Renal pelvis (tissue), 12 donors: Measurements from ENCODE around the gene IFIT3. TPM values are rescaled to one million over a fixed set of nuclear protein-coding genes. Genes with fewer than 3 reads are reported as not detected.
"Not testable (repeated sequence)": the region's sequence is repeated elsewhere in the genome, so short reads cannot be mapped to it uniquely, and the experiment has no call there.

Experiments used
- DNase-seq: peaks from one replicate; pipeline ENCODE4 v3.0.0-alpha.2; 2013
- long read RNA-seq, 16 experiments: transcript quantifications; one replicate each; lab custom pipeline, GENCODE V29; 2026
- polyA plus RNA-seq, 3 donors: library from polyadenylated mRNA; unstranded; fragments of 120-200 nt; gene quantifications; one replicate each; pipeline ENCODE4 v1.2.1, GENCODE V29; 2013; ENCODE audit not compliant: insufficient read length in 3 of 3

IFIT3 gene, protein sequence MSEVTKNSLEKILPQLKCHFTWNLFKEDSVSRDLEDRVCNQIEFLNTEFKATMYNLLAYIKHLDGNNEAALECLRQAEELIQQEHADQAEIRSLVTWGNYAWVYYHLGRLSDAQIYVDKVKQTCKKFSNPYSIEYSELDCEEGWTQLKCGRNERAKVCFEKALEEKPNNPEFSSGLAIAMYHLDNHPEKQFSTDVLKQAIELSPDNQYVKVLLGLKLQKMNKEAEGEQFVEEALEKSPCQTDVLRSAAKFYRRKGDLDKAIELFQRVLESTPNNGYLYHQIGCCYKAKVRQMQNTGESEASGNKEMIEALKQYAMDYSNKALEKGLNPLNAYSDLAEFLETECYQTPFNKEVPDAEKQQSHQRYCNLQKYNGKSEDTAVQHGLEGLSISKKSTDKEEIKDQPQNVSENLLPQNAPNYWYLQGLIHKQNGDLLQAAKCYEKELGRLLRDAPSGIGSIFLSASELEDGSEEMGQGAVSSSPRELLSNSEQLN
- polyA plus RNA-seq = 10 to 100 TPM; 10.5 to 14.8 (median 11.0) TPM
- long read RNA-seq, donor 1, transcript IFIT3-202 (2 exons, 2,496 nt) = major isoform, 5 of 5 reads
- long read RNA-seq, donor 1, partial matches to known transcripts = 0 of 5 reads
- long read RNA-seq, donor 1, other reads (novel, unspliced or antisense) = 0 of 5 reads
- long read RNA-seq, donor 2, partial matches to known transcripts = 0 of 6 reads
- long read RNA-seq, donor 2, other reads (novel, unspliced or antisense) = 0 of 6 reads
- long read RNA-seq, donor 3, partial matches to known transcripts = 0 of 4 reads
- long read RNA-seq, donor 3, other reads (novel, unspliced or antisense) = 0 of 4 reads
- long read RNA-seq, donor 4, partial matches to known transcripts = 0 of 4 reads
- long read RNA-seq, donor 4, other reads (novel, unspliced or antisense) = 0 of 4 reads
- long read RNA-seq, donor 5, partial matches to known transcripts = 0 of 1 reads
- long read RNA-seq, donor 5, other reads (novel, unspliced or antisense) = 0 of 1 reads
- long read RNA-seq, donor 6, partial matches to known transcripts = 0 of 4 reads
- long read RNA-seq, donor 6, other reads (novel, unspliced or antisense) = 0 of 4 reads
- long read RNA-seq, donor 7, transcript IFIT3-202 (2 exons, 2,496 nt) = major isoform, 5 of 6 reads
- long read RNA-seq, donor 7, partial matches to known transcripts = 0 of 6 reads
- long read RNA-seq, donor 7, other reads (novel, unspliced or antisense) = 0 of 6 reads
- long read RNA-seq, donor 8, transcript IFIT3-202 (2 exons, 2,496 nt) = major isoform, 6 of 6 reads
- long read RNA-seq, donor 8, partial matches to known transcripts = 0 of 6 reads
- long read RNA-seq, donor 8, other reads (novel, unspliced or antisense) = 0 of 6 reads
- long read RNA-seq, donor 9, transcript IFIT3-202 (2 exons, 2,496 nt) = major isoform, 7 of 7 reads
- long read RNA-seq, donor 9, partial matches to known transcripts = 0 of 7 reads
- long read RNA-seq, donor 9, other reads (novel, unspliced or antisense) = 0 of 7 reads
- long read RNA-seq, donor 10, partial matches to known transcripts = 0 of 3 reads
- long read RNA-seq, donor 10, other reads (novel, unspliced or antisense) = 0 of 3 reads
- long read RNA-seq, donor 11, transcript IFIT3-202 (2 exons, 2,496 nt) = major isoform, 5 of 5 reads
- long read RNA-seq, donor 11, partial matches to known transcripts = 0 of 5 reads
- long read RNA-seq, donor 11, other reads (novel, unspliced or antisense) = 0 of 5 reads
- long read RNA-seq, donor 12, transcript IFIT3-202 (2 exons, 2,496 nt) = major isoform, 6 of 7 reads
- long read RNA-seq, donor 12, partial matches to known transcripts = 0 of 7 reads
- long read RNA-seq, donor 12, other reads (novel, unspliced or antisense) = 0 of 7 reads
- long read RNA-seq, donor 13, transcript IFIT3-202 (2 exons, 2,496 nt) = major isoform, 7 of 7 reads
- long read RNA-seq, donor 13, partial matches to known transcripts = 0 of 7 reads
- long read RNA-seq, donor 13, other reads (novel, unspliced or antisense) = 0 of 7 reads
- long read RNA-seq, donor 14 = 0 reads
- long read RNA-seq, donor 15, transcript IFIT3-201 (2 exons, 2,455 nt) = major isoform, 5 of 7 reads
- long read RNA-seq, donor 15, partial matches to known transcripts = 0 of 7 reads
- long read RNA-seq, donor 15, other reads (novel, unspliced or antisense) = 0 of 7 reads
- long read RNA-seq, donor 16, transcript IFIT3-202 (2 exons, 2,496 nt) = major isoform, 6 of 7 reads
- long read RNA-seq, donor 16, partial matches to known transcripts = 0 of 7 reads
- long read RNA-seq, donor 16, other reads (novel, unspliced or antisense) = 0 of 7 reads

DNA sequence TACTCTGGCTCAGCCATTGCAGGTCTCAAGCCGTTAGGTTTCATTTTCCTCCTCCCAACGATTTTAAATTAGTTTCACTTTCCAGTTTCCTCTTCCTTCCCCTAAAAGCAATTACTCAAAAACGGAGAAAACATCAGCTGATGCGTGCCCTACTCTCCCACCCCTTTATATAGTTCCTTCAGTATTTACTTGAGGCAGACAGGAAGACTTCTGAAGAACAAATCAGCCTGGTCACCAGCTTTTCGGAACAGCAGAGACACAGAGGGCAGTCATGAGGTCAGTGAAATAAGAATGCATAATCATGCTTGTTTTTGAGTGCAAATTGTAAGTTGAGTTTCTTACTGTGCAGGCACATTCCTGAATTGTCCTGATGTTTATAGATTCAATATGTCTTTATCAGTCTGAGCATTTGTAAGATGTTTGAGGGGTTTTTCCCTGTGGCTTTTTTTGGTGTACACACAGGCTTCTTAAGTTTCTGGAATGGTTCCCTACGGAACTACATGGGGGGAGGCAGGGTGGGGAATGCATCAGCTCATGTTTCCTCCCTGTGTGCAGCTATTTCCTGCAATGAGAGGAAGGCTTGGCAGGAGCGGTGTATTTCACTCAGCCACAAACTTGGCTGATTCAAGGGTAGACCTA lies at the start of gene IFIT3:
Gene IFIT3, plus strand, starts transcription at position 195 of the 639 bp plus-strand sequence. Its CDS starts 77 bp downstream, at position 272.
- DNase-seq = peak; percentile 91

DNA sequence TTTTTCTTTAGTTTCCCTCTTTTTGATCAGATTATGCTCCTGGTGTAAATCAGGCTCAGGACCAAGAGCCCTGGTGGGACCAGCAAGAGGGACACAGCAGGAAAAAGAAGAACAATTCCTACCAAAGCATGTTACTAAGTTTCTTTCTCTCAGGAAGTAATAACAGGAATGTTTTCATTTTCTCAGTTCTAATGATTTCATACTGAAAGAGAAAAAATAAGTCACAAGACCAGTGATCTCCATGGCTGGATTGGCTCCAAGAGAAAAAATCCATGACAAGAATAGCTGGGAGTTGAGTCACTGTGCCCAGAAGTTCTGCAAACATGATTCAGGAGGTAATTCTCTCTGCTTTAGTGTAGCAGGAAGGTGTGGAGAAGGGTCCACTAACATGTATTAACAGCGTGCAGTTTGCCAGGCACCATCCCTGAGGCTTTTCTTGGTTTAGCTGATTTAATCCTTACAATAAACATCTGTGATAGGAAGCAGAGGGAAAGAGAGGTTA lies 49.7 kb upstream of the IFIT3 start:
- DNase-seq = peak; percentile 48

DNA sequence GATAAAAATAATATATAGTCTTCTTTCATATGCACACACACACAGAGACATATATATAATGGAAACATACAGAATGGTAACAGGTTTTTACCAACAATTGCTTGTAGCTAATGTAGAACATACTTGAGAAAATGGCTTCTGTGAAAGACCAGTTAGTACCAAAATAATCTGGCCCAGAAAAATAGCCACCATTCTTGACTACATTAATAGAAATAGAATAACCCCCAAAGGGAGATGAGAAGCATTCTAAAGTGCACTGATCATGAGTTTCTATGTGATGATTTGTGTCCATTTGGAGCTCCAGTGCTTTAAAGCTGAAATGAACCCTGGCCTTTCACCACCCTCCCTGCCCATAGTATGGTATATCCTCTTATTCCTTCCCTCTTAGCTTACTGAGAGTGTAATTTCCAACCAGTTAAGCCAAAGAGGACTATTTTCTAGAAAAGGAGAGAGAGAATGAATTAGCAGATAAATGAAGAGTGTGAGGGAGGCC lies 48.9 kb upstream of the IFIT3 start:
- no peak for DNase-seq

DNA sequence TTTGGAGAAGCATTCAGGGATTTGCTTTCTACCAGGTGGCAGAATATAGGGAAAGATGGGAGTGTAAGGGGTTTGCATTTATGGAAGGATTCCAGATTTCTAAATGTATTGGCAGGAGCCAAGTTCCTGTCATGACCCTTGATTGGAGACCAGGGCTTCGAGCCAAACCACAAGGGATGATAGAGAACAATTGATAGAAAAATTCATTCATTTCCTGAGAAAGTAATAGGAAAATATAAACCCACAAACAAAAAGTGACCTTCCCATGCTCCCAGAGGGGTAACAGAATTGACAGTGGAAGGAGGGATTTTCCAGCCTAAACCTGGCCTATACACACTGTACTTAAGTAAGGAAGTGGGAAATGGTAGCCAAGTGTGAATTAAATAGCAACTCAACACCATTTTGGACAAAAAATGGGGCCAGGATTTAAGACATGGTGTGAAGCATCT lies 48.4 kb upstream of the IFIT3 start:
- DNase-seq = no peak

DNA sequence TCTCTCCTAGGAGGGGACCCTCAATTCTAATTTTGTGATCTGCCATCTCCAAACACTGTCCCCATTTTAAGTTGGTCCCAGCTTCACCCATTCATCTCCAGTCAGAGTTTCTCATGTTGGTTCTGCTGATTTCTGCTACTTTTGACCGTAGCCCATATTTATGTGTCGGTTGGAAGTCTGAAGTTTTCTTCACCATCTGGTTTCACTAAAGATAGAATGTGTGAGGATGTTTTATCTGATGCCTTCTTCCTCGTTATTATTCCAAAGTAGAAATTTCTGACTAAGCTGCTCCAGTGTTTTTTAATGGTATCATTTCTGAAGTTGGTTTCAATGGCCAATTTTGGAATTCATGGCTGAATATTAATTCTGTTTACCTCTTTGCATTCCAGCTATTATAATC lies 47.3 kb upstream of the IFIT3 start:
- DNase-seq = no peak

DNA sequence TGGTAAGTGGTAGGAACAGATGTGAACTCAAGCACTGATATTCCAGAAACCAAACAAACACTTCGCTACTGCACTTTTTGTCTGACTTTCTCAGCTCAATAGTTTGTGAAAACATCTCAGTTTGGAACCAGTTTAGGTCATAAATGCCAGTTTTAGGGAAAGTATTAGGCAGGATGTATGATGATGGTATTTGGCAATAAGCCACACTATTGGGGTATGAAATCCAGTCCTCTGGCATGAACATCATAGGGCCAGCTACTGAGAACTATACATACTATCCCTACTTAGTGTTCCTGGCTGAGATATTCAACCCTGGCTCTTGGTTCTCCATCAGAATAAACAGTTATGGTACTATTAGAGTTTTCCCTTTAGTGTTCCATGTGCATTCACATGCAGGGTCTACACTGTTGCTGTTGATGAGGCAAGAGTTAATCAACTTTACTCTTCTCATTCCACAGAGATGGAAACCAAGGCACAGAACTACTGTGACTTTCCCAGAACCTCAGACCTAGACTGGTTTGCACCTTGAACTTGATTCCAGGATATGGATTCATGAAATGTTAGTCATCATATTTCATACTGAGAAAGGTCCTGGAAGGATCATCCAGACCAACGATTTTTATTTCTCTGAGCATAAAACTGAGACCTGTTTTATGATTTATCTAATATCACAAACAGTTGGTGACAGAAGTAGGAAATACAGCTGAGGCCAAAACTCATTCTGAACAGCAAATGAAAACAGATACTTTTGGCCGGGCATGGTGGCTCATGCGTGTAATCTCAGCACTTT lies 46.0 kb upstream of the IFIT3 start:
- DNase-seq = no peak

DNA sequence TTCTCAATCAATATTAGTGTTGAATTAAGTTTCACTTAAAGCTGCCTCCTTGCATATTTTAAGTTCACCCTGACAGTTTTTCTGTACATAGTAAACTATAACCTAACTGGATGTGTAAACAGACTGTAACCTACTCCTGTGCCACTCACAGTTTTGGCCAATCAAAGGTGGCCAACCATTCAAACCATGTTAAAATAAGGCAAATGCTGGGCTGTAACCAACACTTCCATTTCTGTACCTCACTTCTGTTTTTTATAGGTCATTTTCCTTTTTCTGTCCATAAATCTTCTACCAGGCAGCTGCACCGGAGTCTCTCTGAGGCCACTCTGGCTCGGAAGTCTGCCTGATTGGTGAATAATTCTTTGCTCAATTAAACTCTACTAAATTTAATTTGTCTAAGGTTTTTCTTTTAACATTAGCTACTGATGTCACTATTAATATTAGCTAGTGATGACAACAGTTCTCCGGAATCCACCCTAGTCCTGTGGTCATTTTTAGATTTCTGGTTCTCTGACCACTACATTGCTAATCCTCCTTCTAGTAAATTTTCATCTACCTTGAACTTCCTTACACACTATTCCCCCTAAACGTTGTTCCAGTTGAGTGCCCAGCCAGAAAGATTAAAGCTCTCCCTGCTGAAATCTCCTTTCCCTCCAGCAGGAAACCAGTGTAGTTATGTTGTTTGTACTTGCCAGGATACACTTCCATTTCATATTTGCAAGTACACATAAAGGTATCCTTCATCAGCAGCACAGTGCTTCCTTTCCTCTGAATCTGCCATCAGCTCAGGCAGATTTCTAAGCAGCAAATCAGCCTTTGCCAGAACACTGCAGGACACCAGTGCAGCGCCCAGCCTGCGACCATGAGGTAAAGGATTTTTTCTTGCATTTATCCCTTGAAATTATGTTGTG lies 44.5 kb upstream of the IFIT3 start:
- peak; percentile 47 for DNase-seq

DNA sequence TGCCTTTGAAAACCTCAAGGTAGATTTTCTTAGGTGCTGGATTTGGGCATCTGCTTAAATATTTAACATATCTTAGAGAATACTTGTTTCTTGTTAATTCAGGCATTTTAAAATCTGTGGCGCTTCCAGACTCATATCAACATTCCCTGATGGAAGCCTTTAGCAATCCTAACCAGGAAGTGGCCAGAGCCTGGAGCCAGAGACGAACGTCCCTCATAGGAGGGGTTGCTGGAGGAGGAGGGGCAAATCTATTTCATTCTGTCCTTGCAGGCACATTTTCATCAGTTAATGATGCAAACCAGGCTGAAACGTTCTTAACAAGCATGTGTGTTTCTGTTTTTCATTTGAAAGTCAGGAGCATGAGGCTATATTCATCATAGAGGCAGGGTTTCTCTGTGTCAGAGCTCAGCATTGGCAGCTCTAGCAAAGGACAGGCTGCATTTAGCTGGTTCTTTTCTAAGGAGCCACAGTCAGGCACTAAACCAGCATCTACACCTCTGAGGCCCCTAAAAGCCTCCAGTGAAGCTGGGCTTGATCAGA lies 43.8 kb upstream of the IFIT3 start:
- peak; percentile 68 for DNase-seq

DNA sequence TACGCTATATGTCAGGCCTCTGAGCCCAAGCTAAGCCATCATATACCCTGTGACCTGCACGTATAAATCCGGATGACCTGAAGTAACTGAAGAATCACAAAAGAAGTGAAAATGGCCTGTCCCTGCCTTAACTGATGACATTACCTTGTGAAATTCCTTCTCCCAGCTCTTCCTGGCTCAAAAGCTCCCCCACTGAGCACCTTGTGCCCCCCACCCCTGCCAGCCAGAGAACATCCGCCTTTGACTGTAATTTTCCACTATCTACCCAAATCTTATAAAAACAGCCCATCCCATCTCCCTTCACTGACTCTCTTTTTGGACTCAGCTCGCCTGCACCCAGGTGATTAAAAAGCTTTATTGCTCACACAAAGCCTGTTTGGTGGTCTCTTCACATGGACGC lies 43.1 kb upstream of the IFIT3 start:
- DNase-seq = not testable (repeated sequence)

DNA sequence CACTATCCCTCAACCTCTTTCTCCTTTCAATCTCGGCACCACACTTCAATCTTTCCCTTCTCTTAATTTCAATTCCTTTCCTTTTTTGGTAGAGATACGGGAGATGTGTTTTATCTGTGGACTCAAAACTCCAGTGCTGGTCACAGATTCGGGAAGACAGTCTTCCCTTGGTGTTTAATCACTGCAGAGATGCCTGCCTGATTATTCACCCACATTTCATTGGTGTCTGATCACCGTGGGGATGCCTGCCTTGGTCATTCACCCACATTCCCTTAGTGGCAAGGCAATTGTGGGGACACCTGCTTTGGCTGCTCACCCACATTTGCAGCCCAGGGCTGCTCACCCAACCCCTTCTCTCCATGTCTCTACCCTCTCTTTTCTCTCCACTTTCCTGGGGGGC lies 42.5 kb upstream of the IFIT3 start:
- not testable (repeated sequence) for DNase-seq

DNA sequence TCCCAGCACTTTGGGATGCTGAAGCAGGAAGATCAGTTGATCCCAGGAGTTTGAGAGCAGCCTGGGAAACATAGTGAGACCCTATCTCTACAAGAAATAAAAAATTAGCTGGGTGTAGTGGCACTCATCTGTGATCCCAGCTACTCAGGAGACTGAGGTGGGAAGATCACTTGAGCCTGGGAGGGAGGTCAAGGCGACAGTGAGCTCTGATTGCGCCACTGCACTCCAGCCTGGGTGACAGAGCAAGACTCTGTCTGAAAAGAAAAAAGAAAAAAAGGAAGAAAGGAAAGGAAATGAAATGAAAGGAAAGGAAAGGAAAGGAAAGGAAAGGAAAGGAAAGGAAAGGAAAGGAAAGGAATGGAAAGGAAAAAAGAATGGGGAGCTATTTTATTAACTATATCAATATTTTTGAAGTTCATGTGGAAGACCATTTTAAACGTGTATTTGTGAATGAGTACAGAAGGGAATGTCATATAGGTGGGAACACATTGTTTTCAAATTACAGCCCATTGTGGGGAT lies 33.0 kb upstream of the IFIT3 start:
- no peak for DNase-seq

DNA sequence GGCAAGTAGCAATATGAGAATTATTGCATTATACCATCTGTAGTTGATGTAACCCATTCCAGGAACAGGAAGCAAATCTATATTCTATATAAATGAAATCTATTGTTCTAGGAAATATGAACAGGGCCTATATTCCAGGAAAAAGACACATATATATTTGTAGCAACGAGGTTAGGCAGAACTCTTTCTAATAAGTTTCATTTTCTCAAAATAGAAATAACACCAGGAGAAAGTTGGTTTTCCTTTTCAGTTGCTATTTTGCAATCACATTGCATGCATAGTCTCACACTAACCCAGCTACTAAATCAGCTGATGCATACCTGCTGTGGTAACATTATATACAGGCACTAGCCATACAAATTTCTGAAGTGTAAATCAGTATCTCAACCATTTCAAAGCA lies 32.2 kb upstream of the IFIT3 start:
- DNase-seq = no peak

DNA sequence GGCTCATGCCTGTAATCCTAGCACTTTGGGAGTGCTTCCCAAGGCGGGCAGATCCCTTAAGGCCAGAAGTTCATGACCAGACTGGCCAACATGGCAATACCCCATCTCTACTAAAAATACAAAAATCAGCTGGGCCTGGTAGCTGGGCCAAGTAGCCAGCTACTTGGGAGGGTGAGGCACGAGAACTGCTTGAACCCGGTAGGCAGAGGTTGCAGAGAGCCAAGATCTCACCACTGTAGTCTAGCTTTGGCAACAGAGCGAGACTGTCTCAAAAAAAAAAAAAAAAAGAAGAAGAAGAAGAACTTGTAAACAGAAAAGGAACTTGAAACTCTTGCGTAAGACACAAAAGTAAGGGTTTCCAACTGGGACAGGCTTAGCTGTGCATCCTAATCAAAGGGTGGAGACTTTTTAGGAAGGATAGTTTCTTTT lies 31.6 kb upstream of the IFIT3 start:
- DNase-seq = no peak

DNA sequence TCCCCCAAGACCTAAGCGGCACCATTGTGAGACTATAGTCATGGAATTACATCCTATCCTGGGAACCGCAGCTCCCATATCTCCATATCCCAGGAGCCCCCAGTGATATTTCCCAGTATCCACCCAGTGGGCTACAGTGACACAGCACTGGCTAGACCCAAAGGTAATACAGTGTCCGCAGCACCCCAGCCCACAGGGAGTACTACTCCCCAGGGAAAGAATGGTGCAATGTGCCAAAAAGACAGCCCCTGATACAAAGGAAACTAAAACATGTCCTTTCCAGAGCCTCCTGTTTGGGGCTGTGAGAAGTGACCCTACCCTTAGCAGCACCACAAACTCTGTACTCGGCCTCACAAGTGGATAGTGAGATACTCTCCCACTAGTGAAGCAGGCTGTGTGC lies 30.4 kb upstream of the IFIT3 start:
- no peak for DNase-seq

DNA sequence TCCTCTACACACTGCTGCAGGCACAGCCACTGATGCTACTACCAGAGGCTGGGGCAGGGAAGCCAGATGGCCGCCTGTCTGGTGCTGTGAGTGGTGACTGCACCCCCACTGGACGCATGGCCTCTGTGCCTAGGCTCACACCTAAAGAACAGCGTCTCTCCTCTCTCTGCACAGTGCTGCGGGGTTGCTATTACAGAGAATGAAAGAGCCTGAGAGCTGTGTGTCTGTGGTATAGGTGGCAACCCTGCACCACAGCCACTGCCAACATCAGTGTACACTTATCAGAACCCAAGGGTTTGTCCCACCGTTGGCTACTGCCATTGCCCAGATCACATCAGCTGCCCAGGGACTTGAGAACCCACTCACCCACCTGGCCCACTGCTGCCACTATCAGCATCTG lies 30.0 kb upstream of the IFIT3 start:
- no peak for DNase-seq

DNA sequence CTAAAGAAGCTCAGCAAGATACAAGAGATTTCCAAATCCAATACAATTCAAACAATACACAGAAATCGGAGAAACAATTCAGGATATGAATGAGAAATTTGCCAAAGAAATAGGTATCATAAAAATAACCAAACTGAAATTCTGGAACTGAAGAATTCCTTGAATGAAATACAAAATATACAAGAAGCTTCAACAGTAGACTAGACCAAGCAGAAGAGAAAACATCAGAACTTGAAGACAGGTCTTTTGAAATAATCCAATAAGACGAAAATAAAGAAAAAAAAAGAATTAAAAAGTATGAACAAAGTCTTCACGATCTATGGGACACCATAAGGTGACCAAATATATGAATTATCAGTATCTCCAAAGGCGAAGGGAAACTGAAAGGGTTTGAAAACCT lies 28.8 kb upstream of the IFIT3 start:
- DNase-seq = no peak
